IPS DF 6.9 (cell line): Measurements from ENCODE around the gene ITGB5.

Experiments
- DNase-seq: peaks from one replicate; pipeline ENCODE4 v3.0.0-alpha.2; 2013; ENCODE audit warnings: low read depth, low spot score
- H3K27ac ChIP-seq: one replicate; pipeline ENCODE4 v1.5.1; 2013; ENCODE audit warnings: low read length, control low read depth
- H3K27me3 ChIP-seq: 2 replicates; pipeline ENCODE4 v1.6.1; 2013; ENCODE audit warnings: mild to moderate bottlenecking, low read length; ENCODE audit not compliant: control insufficient read depth, insufficient read depth
- H3K36me3 ChIP-seq: 2 replicates; pipeline ENCODE4 v1.6.1; 2013; ENCODE audit warnings: low read length; ENCODE audit not compliant: control insufficient read depth, insufficient read depth
- H3K4me1 ChIP-seq: 2 replicates; pipeline ENCODE4 v1.6.1; 2013; ENCODE audit warnings: low read length; ENCODE audit not compliant: control insufficient read depth, insufficient read depth
- H3K4me3 ChIP-seq: 2 replicates; pipeline ENCODE4 v1.5.1; 2013; ENCODE audit warnings: mild to moderate bottlenecking, low read length
- H3K9me3 ChIP-seq: 2 replicates; pipeline ENCODE4 v1.6.1; 2013; ENCODE audit warnings: low read length, inconsistent platforms; ENCODE audit not compliant: control insufficient read depth, insufficient read depth
- WGBS: extraction: QIAGEN DNeasy Blood & Tissue Kit; methylation state at CpG from one replicate; pipeline ENCODE4 v1.1.7; 2013; ENCODE audit warnings: mixed read lengths, missing lambda C conversion rate; ENCODE audit not compliant: insufficient read length, insufficient coverage; 5-methylcytosine and 5-hydroxymethylcytosine counted together

Gene ITGB5, protein sequence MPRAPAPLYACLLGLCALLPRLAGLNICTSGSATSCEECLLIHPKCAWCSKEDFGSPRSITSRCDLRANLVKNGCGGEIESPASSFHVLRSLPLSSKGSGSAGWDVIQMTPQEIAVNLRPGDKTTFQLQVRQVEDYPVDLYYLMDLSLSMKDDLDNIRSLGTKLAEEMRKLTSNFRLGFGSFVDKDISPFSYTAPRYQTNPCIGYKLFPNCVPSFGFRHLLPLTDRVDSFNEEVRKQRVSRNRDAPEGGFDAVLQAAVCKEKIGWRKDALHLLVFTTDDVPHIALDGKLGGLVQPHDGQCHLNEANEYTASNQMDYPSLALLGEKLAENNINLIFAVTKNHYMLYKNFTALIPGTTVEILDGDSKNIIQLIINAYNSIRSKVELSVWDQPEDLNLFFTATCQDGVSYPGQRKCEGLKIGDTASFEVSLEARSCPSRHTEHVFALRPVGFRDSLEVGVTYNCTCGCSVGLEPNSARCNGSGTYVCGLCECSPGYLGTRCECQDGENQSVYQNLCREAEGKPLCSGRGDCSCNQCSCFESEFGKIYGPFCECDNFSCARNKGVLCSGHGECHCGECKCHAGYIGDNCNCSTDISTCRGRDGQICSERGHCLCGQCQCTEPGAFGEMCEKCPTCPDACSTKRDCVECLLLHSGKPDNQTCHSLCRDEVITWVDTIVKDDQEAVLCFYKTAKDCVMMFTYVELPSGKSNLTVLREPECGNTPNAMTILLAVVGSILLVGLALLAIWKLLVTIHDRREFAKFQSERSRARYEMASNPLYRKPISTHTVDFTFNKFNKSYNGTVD

DNA sequence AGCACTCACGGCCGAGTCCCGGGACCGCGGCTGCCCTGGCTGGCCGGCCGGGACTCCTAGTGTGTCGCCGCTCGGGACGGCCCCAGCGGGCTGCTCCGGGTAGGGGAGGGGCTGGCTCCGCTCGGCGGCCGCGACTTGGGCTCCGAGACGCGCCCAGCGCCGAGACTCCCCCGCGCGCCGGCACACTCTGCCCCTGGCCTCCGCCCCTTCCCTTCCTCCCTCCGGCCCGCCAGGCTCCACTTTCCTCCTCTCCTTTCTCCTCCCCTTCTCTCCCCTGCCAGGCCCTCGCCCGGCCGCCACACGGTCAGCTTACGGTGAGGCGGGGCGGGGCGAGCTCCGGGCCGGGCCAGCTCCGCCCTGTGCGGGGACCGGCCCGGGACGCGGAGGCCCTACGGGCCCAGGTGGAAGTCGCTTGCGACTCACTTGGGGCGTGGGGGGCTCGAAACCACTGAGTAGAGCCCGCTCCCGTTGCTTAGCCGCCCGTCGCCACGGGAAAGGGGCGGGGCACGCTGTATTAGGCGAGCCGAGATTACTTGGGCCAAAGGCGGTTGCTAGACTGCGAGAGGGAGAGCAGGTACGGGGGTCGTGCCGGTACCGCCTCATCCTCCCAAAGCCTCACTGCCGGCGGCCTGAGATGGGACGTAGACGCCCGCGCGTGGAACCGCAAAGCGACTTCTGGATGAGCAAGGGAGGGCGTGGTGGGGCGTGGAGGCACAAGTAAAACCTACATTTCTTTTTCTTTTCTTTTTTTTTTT lies at the start of gene ITGB5:
Gene ITGB5 (minus strand): TSS at position 189 of the 755 bp plus-strand sequence. CDS start 365 bp downstream, outside the sequence.
- DNase-seq, result no peak
- no CpG with 5 or more reads among the region's 78 CpGs for WGBS

GRCh38 chr3:124935794-124936542 lies 48.8 kb upstream of the ITGB5 start:
- no CpG with 5 or more reads among the region's 5 CpGs for WGBS

More for the DNA sequence above, at the start of gene ITGB5:
- peaks cover 11% of the 10 kb centered on the region for H3K4me1 ChIP-seq
- no peaks in the 10 kb centered on the region for H3K27me3 ChIP-seq
- H3K36me3 ChIP-seq, result no peaks in the 10 kb centered on the region; the same call in 1 of the 2 replicates
- H3K27ac ChIP-seq, result peak within 1 kb of the TSS; percentile 7
- H3K4me3 ChIP-seq, result peak within 1 kb of the TSS; percentile 88
- H3K9me3 ChIP-seq, result no peaks in the 10 kb centered on the region

GRCh38 chr3:124935264-124935663 lies 48.1 kb upstream of the ITGB5 start:
- H3K9me3 ChIP-seq, result no peaks in the 10 kb centered on the region
- H3K36me3 ChIP-seq, result no peaks in the 10 kb centered on the region
- DNase-seq, result no peak
- no peaks in the 10 kb centered on the region for H3K4me1 ChIP-seq
- H3K4me3 ChIP-seq, result no peak overlapping the region
- no peaks in the 10 kb centered on the region for H3K27me3 ChIP-seq
- no peak overlapping the region for H3K27ac ChIP-seq

More at GRCh38 chr3:124935794-124936542, 48.8 kb upstream of the ITGB5 start:
- H3K27ac ChIP-seq, result no peak overlapping the region
- H3K36me3 ChIP-seq, result no peaks in the 10 kb centered on the region
- DNase-seq, result no peak
- H3K4me3 ChIP-seq, result no peak overlapping the region
- no peaks in the 10 kb centered on the region for H3K27me3 ChIP-seq
- no peaks in the 10 kb centered on the region for H3K4me1 ChIP-seq
- no peaks in the 10 kb centered on the region for H3K9me3 ChIP-seq

GRCh38 chr3:124934577-124934976 lies 47.4 kb upstream of the ITGB5 start, which contains the start of gene MUC13:
Gene MUC13, minus strand, starts transcription at chr3:124934751. Its CDS starts 39 bp downstream, at chr3:124934712.
- H3K27ac ChIP-seq, result no peak within 1 kb of the TSS
- H3K36me3 ChIP-seq, result no peaks in the 10 kb centered on the region
- H3K4me1 ChIP-seq, result no peaks in the 10 kb centered on the region
- no peaks in the 10 kb centered on the region for H3K27me3 ChIP-seq
- no CpG with 5 or more reads among the region's 5 CpGs for WGBS
- no peaks in the 10 kb centered on the region for H3K9me3 ChIP-seq
- H3K4me3 ChIP-seq, result no peak within 1 kb of the TSS
- DNase-seq, result no peak

DNA sequence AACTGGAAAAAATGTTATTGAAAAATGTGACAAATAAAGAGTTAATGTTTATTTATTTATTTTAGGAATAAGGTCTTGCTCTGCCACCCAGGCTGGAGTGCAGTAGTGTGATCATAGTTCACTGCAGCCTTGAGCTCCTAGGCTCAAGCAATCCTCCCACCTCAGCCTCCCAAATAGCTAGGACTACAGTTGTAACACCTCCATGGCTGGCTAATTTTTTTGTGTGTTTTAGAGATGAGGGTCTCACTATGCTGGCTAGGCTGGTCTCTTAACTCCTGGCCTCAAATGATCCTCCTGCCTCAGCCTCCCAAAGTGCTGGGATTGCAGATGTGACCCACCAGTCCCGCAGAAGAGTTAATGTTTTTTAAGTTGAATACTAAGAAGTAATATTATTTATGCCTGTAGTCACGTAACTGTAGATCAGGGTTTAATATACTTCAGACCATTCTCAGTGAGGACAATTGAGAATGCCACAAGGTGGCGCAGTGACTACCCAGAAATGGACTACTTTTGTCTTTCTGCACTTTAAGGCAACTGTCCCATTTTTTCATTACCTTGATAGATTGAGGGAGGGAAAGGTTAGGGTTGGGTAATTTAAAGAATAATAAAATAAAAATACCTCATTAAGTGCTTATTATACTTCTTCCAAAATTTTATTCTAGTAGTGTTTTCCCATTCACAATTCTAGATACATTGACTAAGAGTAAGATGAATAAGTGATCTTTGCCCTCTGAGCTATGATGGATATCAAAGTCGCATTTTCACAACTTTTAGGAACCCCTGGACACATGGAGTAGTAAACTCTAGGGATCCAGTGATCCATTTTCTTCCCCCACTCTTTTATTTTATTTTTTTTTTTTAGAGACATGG lies 41.4 kb upstream of the ITGB5 start:
- WGBS, result no CpG with 5 or more reads among the region's 4 CpGs

GRCh38 chr3:124927574-124928045 lies 40.4 kb upstream of the ITGB5 start:
- no peaks in the 10 kb centered on the region for H3K4me1 ChIP-seq
- DNase-seq, result no peak
- H3K36me3 ChIP-seq, result no peaks in the 10 kb centered on the region
- no peak overlapping the region for H3K27ac ChIP-seq
- H3K4me3 ChIP-seq, result no peak overlapping the region
- no peaks in the 10 kb centered on the region for H3K27me3 ChIP-seq
- WGBS, result no CpG with 5 or more reads among the region's 2 CpGs
- no peaks in the 10 kb centered on the region for H3K9me3 ChIP-seq

More for the DNA sequence above, 41.4 kb upstream of the ITGB5 start:
- Histone ChIP-seq H3K36me3 (no peaks in the 10 kb centered on the region), H3K27ac (no peak overlapping the region), H3K9me3 (no peaks in the 10 kb centered on the region), H3K27me3 (no peaks in the 10 kb centered on the region), H3K4me3 (no peak overlapping the region), H3K4me1 (no peaks in the 10 kb centered on the region)
- peak; percentile 37 for DNase-seq

GRCh38 chr3:124926426-124927101 lies 39.4 kb upstream of the ITGB5 start:
- DNase-seq, result no peak
- H3K9me3 ChIP-seq, result no peaks in the 10 kb centered on the region
- WGBS, result no CpG with 5 or more reads among the region's 4 CpGs
- H3K4me3 ChIP-seq, result no peak overlapping the region
- H3K27ac ChIP-seq, result no peak overlapping the region
- H3K4me1 ChIP-seq, result no peaks in the 10 kb centered on the region
- H3K27me3 ChIP-seq, result no peaks in the 10 kb centered on the region
- H3K36me3 ChIP-seq, result no peaks in the 10 kb centered on the region

GRCh38 chr3:124924741-124925140 lies 37.6 kb upstream of the ITGB5 start:
- WGBS, result no CpG with 5 or more reads among the region's 2 CpGs
- no peaks in the 10 kb centered on the region for H3K36me3 ChIP-seq
- H3K27me3 ChIP-seq, result no peaks in the 10 kb centered on the region
- no peak for DNase-seq
- H3K9me3 ChIP-seq, result no peaks in the 10 kb centered on the region
- H3K27ac ChIP-seq, result no peak overlapping the region
- no peaks in the 10 kb centered on the region for H3K4me1 ChIP-seq
- no peak overlapping the region for H3K4me3 ChIP-seq

DNA sequence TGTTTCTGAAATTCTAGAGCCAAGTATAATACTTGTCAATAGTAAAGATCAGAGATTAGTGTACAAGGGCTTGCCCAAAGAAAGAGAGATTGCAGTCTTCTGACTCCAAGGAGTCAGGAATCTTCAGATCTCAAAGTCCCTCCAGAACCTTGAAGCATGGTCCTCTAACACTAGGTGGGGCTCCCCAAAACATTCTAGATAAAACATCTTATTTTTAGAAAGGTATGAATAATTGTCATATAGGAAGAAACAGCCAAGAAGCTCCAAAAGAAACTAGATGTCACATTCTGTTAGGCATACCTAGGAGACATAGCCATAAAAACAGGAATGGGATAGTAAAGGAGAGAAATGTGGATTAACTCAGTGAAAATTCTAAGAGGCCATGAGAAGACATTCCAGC lies 36.7 kb upstream of the ITGB5 start:
- H3K4me3 ChIP-seq, result no peak overlapping the region
- no peaks in the 10 kb centered on the region for H3K27me3 ChIP-seq
- no peaks in the 10 kb centered on the region for H3K9me3 ChIP-seq
- no peak for DNase-seq
- H3K27ac ChIP-seq, result no peak overlapping the region
- H3K4me1 ChIP-seq, result no peaks in the 10 kb centered on the region
- no peaks in the 10 kb centered on the region for H3K36me3 ChIP-seq
